ENCODE data around the gene AUTS2. TPM values are rescaled to one million over a fixed set of nuclear protein-coding genes. Genes with fewer than 3 reads are reported as not detected.

AUTS2 gene
- total RNA-seq, 1 experiment from 2014 or later: 256 TPM

GRCh38 chr7:70314221-70314620 lies 715.9 kb downstream of the AUTS2 start:
- no peak for TF ChIP-seq CTCF (conservative IDR thresholded peaks at IDR 0.05)
- no peak overlapping the region for H2BK5ac ChIP-seq (ENCODE audit: insufficient read length, low read length)
- H3T11ph ChIP-seq (ENCODE audit: low read length): no peak overlapping the region
- no peaks in the 10 kb centered on the region for H3K23me2 ChIP-seq (ENCODE audit: insufficient read length, low read depth, low read length, poor library complexity, severe bottlenecking)
- Mint-ChIP-seq H3K9me3 (peaks cover 0 to 3% of the 10 kb centered on the region in 2 experiments; a peak in 1 of 5 replicates), H3K4me3 (no peak overlapping the region), H3K27me3 (ENCODE audit: low read depth) (no peaks in the 10 kb centered on the region), H3K27ac (no peak overlapping the region), H3K4me1 (peaks cover 32 to 38% of the 10 kb centered on the region in 2 experiments), H3K36me3 (ENCODE audit: insufficient read depth in 1 of 3, low read depth in 3 of 3) (no peaks in the 10 kb centered on the region; a peak in 1 of 7 replicates)
- H3K14ac ChIP-seq (ENCODE audit: insufficient read depth, low read length): no peak overlapping the region
- no peak for DNase-seq
- no peak overlapping the region for H4K8ac ChIP-seq (replicated peaks; ENCODE audit: insufficient read length, low read depth, low read length)
- H2AFZ ChIP-seq (ENCODE audit: low read length): no peak overlapping the region
- no peak overlapping the region for H2BK15ac ChIP-seq (ENCODE audit: low read depth, low read length)
- no peaks in the 10 kb centered on the region for H3K27me3 ChIP-seq (ENCODE audit: insufficient read depth, low read length)
- no peak overlapping the region for H3K23ac ChIP-seq (ENCODE audit: insufficient read length, low read depth, low read length)
- H3K18ac ChIP-seq (ENCODE audit: insufficient read length, low read depth, low read length): no peak overlapping the region
- H3K4me1 ChIP-seq (ENCODE audit: insufficient read depth, low read length): 0 out of 2 replicates have a peak, but pooled peaks cover 2% of the 10 kb centered on the region
- no CpG with 5 or more reads among the region's 2 CpGs for WGBS (ENCODE audit: extremely low coverage, insufficient read length, low lambda C conversion rate)
- no peak overlapping the region for H4K91ac ChIP-seq (ENCODE audit: insufficient read length, low read depth, low read length)
- H3K9me3 ChIP-seq (ENCODE audit: control insufficient read depth, low read depth, low read length): no peaks in the 10 kb centered on the region
- no peak overlapping the region for H3K4me2 ChIP-seq (ENCODE audit: insufficient read depth, insufficient read length, low read length)
- H3K4ac ChIP-seq (ENCODE audit: low read depth, low read length): no peak overlapping the region
- no peak overlapping the region for H2AK5ac ChIP-seq (ENCODE audit: insufficient read length, low read length)
- no peak overlapping the region for H3K27ac ChIP-seq (ENCODE audit: insufficient read length, low read depth, low read length)
- no peak overlapping the region for H2BK12ac ChIP-seq (ENCODE audit: insufficient read length, low read depth, low read length)
- no peak overlapping the region for H4K5ac ChIP-seq (ENCODE audit: insufficient read length, low read depth, low read length)
- no peak overlapping the region for H3K56ac ChIP-seq (ENCODE audit: insufficient read length, low read depth, low read length)
- no peak overlapping the region for H2BK120ac ChIP-seq (ENCODE audit: low read depth, low read length, poor library complexity, severe bottlenecking)
- no peak overlapping the region for H2BK20ac ChIP-seq (ENCODE audit: low read depth, low read length, poor library complexity, severe bottlenecking)
- no peaks in the 10 kb centered on the region for H3K79me2 ChIP-seq (ENCODE audit: insufficient read depth, low read length)
- H4K20me1 ChIP-seq (ENCODE audit: control insufficient read depth, insufficient read depth, insufficient read length): no peaks in the 10 kb centered on the region
- H3K9ac ChIP-seq (ENCODE audit: extremely low read depth, insufficient read length, low read length): no peak overlapping the region
- H3K79me1 ChIP-seq (ENCODE audit: insufficient read depth, low read depth, low read length, poor library complexity, severe bottlenecking): no peaks in the 10 kb centered on the region

All from H9 (cell line).